ENCODE measurements around the gene VN1R5. TPM values are rescaled to one million over a fixed set of nuclear protein-coding genes. Genes with fewer than 3 reads are reported as not detected.
"Not testable (repeated sequence)": the region's sequence is repeated elsewhere in the genome, so short reads cannot be mapped to it uniquely, and the experiment has no call there.

The VN1R5 gene
- total RNA-seq, 6 experiments from 2014 or later, result not detected

DNA sequence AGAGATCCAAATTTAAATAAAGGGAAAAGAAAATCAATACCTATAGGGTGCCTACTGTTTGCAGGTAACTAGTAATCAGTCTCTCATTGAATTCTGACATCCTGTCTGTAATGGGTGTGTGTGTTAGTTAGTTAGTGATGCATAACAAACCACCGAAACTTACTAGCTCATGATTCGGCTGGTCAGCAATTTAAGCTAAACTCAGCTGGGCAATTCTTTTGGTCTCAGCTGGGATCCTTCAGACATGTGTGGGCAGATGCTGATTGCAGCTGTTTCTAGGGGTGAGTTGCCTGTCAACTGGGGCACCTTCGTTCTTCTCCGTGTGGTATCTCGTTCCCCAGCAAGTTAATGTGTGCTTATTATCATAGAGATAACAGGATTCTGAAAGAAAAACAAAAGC is 43.9 kb upstream of the VN1R5 start:
- ATAC-seq (no peak), DNase-seq (no peak)
- Histone ChIP-seq H3K27ac (no peak overlapping the region), H3K4me1 (peaks cover 0 to 7% (median 1%) of the 10 kb centered on the region in 4 donors), H3K4me3 (no peak overlapping the region), H3K27me3 (no peaks in the 10 kb centered on the region), H3K36me3 (no peaks in the 10 kb centered on the region), H3K9me3 (no peaks in the 10 kb centered on the region)
- TF ChIP-seq POLR2A (IDR thresholded peaks at IDR 0.05) (no peak), CTCF (IDR thresholded peaks at IDR 0.05) (no peak)
- WGBS (ENCODE audit: insufficient coverage, low coverage, low lambda C conversion rate, missing lambda C conversion rate), result 55% methylated on average over 5 of the region's 5 CpGs
- intact Hi-C loops (cut with DNase I), result no loop called here

DNA sequence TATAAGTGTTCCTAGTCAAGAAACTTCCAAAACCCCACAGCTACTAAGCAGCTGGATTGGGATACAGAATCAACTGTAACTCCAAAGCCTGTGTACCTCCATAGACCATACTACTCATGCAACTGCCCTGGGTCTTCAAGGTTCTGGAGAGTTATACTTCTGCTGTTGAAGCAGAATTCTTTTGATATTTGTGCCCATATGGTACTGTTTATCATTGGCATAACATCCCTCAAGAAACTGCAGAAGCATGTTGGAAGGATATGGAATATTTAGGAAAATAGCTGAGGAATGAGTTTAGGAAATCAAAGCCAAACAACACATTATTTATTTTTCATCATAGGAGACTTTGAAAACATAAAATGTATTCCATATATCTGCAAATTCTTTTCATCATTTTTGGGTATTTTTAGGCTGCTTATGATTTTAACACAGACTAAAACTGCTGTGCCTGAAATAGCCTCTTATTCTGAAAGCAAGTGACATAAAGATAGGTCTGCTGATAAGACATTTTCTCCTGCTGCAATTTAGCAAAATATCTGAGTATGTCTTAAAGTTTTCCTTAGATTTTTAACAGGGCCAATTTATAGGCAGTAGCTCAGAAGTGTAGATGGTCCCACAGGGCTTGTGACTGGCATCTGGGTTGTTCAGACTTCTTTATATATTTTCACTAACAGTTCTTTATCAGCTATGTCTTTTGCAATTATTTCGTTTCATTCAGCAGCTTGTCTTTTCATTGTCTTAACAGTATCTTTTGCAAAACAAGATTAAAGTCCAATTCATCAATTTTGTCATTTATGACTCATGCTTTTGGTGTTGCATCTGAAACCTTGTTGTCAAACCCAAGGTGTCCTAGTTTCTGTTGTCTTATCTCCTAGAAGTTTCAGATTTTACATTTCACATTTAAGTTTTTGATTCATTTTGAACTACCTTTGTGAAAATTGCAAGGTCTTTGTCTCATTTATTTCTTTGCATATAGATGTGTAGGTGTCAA is 43.0 kb upstream of the VN1R5 start:
- H3K27ac ChIP-seq, result no peak overlapping the region
- no peaks in the 10 kb centered on the region for H3K9me3 ChIP-seq
- WGBS (ENCODE audit: insufficient coverage, low coverage, low lambda C conversion rate, missing lambda C conversion rate), result 46% methylated on average over 1 of the region's 1 CpG
- H3K4me3 ChIP-seq, result no peak overlapping the region
- intact Hi-C loops (cut with DNase I), result no loop called here
- DNase-seq (no peak), ATAC-seq (no peak)
- TF ChIP-seq CTCF (IDR thresholded peaks at IDR 0.05) (no peak), POLR2A (IDR thresholded peaks at IDR 0.05) (no peak)
- no peaks in the 10 kb centered on the region for H3K27me3 ChIP-seq
- H3K36me3 ChIP-seq, result no peaks in the 10 kb centered on the region
- H3K4me1 ChIP-seq, result peaks cover 0 to 7% (median 1%) of the 10 kb centered on the region in 4 donors

DNA sequence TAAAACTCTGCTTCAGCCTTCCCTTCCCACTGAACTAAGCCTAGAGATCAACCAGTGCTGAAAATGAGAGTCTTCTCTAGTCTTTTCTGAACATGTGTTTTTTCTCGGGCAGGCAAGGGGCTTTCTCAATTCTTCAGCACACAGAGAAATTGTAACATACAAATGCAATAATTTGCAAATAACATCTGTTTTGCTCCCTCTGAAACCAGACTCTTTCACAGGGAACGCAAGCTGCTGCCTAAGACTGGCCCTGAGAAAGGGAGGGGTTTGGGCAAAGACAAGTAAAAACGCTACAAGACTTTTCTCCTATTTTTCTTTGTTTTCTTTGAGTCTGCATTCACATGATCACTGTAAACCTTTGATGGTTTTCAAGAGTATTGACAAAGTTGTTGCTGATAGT is 39.6 kb upstream of the VN1R5 start:
- no peaks in the 10 kb centered on the region for H3K27me3 ChIP-seq
- H3K36me3 ChIP-seq, result no peaks in the 10 kb centered on the region
- no peak overlapping the region for H3K4me3 ChIP-seq
- ATAC-seq (no peak), DNase-seq (no peak)
- intact Hi-C loops (cut with DNase I), result no loop called here
- no peak overlapping the region for H3K27ac ChIP-seq
- no peaks in the 10 kb centered on the region for H3K9me3 ChIP-seq
- 59% methylated on average over 2 of the region's 3 CpGs for WGBS (ENCODE audit: insufficient coverage, low coverage, low lambda C conversion rate, missing lambda C conversion rate)
- H3K4me1 ChIP-seq, result no peaks in the 10 kb centered on the region
- no peak for TF ChIP-seq POLR2A (IDR thresholded peaks at IDR 0.05)
- TF ChIP-seq CTCF (IDR thresholded peaks at IDR 0.05), result no peak

GRCh38 chr1:247218121-247218651 is 37.7 kb upstream of the VN1R5 start:
- Histone ChIP-seq H3K27me3 (no peaks in the 10 kb centered on the region), H3K36me3 (no peaks in the 10 kb centered on the region), H3K9me3 (no peaks in the 10 kb centered on the region), H3K27ac (no peak overlapping the region), H3K4me3 (no peak overlapping the region), H3K4me1 (no peaks in the 10 kb centered on the region)
- 68% methylated on average over 4 of the region's 6 CpGs for WGBS (ENCODE audit: insufficient coverage, low coverage, low lambda C conversion rate, missing lambda C conversion rate)
- TF ChIP-seq POLR2A (IDR thresholded peaks at IDR 0.05), result no peak
- no peak for TF ChIP-seq CTCF (IDR thresholded peaks at IDR 0.05)
- ATAC-seq, result no peak
- intact Hi-C loops (cut with DNase I), result no loop called here
- DNase-seq, result no peak

GRCh38 chr1:247220280-247220679 is 35.6 kb upstream of the VN1R5 start:
- no CpG with 5 or more reads among the region's 30 CpGs for WGBS (ENCODE audit: insufficient coverage, low coverage, low lambda C conversion rate, missing lambda C conversion rate)
- H3K4me1 ChIP-seq; H3K36me3 ChIP-seq; H3K27me3 ChIP-seq; intact Hi-C loops (cut with DNase I); DNase-seq; H3K4me3 ChIP-seq; ATAC-seq; H3K27ac ChIP-seq; H3K9me3 ChIP-seq: not testable (repeated sequence)
